Epithelial cell of esophagus (primary cell): ENCODE data around the gene EPHA2.

Experiments used
- DNase-seq: peaks from one replicate; pipeline ENCODE4 v3.0.0; 2010; ENCODE audit warnings: low read depth
- H3K4me3 ChIP-seq: 2 replicates; pipeline ENCODE4 v1.5.1; 2011; ENCODE audit warnings: mild to moderate bottlenecking, low read length, control low read depth
- CTCF ChIP-seq: IDR thresholded peaks from 2 replicates; pipeline ENCODE4 v1.5.1; 2011; ENCODE audit warnings: low read depth, mild to moderate bottlenecking, low read length, control low read depth, inconsistent platforms; ENCODE audit not compliant: insufficient read depth; ENCODE audit errors: missing control alignments

The EPHA2 gene

GRCh38 chr1:16115468-16115983 is 40.3 kb downstream of the EPHA2 start:
- DNase-seq, result no peak
- H3K4me3 ChIP-seq, result no peak overlapping the region
- no peak for TF ChIP-seq CTCF

- no peak for TF ChIP-seq CTCF
- no peak overlapping the region for H3K4me3 ChIP-seq
- DNase-seq, result no peak
These were observed 41.1 kb downstream of the EPHA2 start for GRCh38 chr1:16114527-16115467.

GRCh38 chr1:16112596-16113555 is 43.0 kb downstream of the EPHA2 start:
- DNase-seq, result no peak
- H3K4me3 ChIP-seq, result no peak overlapping the region
- no peak for TF ChIP-seq CTCF

GRCh38 chr1:16111771-16112595 is 43.9 kb downstream of the EPHA2 start:
- TF ChIP-seq CTCF, result no peak
- H3K4me3 ChIP-seq, result no peak overlapping the region
- DNase-seq, result no peak

- DNase-seq, result no peak
- TF ChIP-seq CTCF, result no peak
- H3K4me3 ChIP-seq, result no peak overlapping the region
These were observed 45.0 kb downstream of the EPHA2 start for GRCh38 chr1:16110884-16111283.

GRCh38 chr1:16110456-16110855 is 45.4 kb downstream of the EPHA2 start:
- no peak overlapping the region for H3K4me3 ChIP-seq
- no peak for DNase-seq
- no peak for TF ChIP-seq CTCF
